Neutrophil (primary cell): ENCODE data around the gene ZNF777.

ENCODE experiments used
- H3K27ac ChIP-seq: fragments of 200-600 bp; sonication (generic); 2 replicates; pipeline ENCODE4 v1.5.1; 2016; ENCODE audit warnings: mild to moderate bottlenecking, moderate library complexity
- H3K27me3 ChIP-seq: fragments of 200-600 bp; sonication (generic); 2 replicates; pipeline ENCODE4 v1.6.0; 2016; ENCODE audit warnings: mild to moderate bottlenecking
- H3K36me3 ChIP-seq: fragments of 200-600 bp; sonication (generic); 2 replicates; pipeline ENCODE4 v1.5.1; 2017
- H3K4me1 ChIP-seq, 2 experiments: fragments of 200-600 bp in 1 of 2; sonication (generic) in 1 of 2; 1 replicate in 1 of 2; 2 replicates in 1 of 2; pipeline versions ENCODE4 v1.5.1 to v1.6.1; 2013 to 2016; ENCODE audit warnings: low read depth in 1 of 2, low read length in 1 of 2, mild to moderate bottlenecking in 1 of 2, moderate library complexity in 1 of 2; ENCODE audit not compliant: control insufficient read depth in 1 of 2, insufficient read depth in 1 of 2
- H3K4me3 ChIP-seq, 2 experiments: fragments of 200-600 bp in 1 of 2; sonication (generic) in 1 of 2; 1 replicate in 1 of 2; 2 replicates in 1 of 2; pipeline ENCODE4 v1.5.1; 2013 to 2016; ENCODE audit warnings: low read depth in 1 of 2, low read length in 1 of 2, mild to moderate bottlenecking in 1 of 2, moderate library complexity in 1 of 2
- H3K9me3 ChIP-seq: fragments of 200-600 bp; sonication (generic); 2 replicates; pipeline ENCODE4 v1.5.1; 2016
- TF ChIP-seq, protein P1 (sequence below): fragments of 200-600 bp; sonication (generic); IDR thresholded peaks from 2 replicates; pipeline ENCODE4 v1.5.1; 2016; ENCODE audit warnings: antibody characterized with exemption

The ZNF777 gene

DNA sequence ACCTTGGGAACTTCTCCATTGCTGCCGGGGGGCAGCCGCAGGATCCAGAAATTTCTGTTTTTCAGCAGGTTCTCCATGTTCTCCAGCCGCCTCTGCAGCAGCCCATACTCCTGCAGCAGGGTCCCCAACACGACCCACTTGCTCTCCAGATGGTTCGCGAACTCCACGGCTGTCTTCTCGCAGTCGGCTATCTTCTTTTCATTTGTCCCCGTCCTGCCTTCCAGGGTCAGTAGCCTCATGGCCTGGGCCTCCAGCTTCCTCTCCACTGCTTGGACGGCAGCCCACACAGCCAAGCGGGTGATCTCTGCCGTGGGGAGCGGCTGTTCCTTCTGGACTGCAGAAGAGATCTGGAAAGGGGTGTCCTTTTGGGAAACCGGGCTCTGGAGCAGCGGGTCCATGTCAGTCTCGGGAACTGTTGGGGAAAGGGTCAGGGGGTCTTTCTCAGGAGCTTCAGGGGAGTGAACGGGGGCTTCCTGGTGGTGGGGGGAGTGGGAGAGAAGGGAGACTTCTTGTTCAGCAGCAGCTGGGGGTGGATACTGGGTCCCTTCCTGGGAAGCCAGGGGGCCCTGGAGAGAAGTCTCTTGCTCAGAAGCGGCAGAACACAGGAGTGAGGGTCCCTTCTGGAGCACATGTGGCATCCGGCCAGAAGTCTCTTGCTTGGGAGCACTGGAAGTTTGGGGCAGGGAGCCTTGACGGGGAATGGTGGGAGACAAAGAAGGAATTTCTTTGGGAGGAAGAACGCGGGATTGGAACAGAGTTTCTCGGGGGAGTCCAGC is 5.5 kb downstream of the ZNF777 start:
- Histone ChIP-seq H3K27ac (no peak overlapping the region), H3K9me3 (no peaks in the 10 kb centered on the region), H3K4me1 (peaks cover 6 to 7% of the 10 kb centered on the region in 2 experiments), H3K4me3 (no peak overlapping the region), H3K27me3 (peaks cover 25% of the 10 kb centered on the region), H3K36me3 (peaks cover 1% of the 10 kb centered on the region)
- TF ChIP-seq, protein P1, sequence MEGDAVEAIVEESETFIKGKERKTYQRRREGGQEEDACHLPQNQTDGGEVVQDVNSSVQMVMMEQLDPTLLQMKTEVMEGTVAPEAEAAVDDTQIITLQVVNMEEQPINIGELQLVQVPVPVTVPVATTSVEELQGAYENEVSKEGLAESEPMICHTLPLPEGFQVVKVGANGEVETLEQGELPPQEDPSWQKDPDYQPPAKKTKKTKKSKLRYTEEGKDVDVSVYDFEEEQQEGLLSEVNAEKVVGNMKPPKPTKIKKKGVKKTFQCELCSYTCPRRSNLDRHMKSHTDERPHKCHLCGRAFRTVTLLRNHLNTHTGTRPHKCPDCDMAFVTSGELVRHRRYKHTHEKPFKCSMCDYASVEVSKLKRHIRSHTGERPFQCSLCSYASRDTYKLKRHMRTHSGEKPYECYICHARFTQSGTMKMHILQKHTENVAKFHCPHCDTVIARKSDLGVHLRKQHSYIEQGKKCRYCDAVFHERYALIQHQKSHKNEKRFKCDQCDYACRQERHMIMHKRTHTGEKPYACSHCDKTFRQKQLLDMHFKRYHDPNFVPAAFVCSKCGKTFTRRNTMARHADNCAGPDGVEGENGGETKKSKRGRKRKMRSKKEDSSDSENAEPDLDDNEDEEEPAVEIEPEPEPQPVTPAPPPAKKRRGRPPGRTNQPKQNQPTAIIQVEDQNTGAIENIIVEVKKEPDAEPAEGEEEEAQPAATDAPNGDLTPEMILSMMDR = no peak

DNA sequence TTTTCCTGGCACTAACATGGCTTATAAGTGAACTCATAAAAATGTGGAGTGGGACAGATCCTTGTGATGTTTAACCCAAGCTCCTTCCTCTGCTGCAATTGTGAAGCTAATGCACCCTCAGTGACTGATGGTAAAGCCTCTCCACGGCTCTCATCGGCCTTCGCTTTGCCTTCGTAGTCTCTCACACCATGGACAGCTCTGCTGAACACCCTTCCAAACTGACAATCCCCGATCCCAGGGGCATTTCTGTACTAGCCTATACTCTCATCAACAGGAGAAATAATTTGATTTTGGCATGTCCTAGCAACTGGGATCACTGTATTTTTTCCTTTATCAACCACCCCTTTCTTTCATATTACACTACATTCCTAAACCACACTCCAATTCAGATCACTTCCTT is 6.1 kb downstream of the ZNF777 start:
- peaks cover 6 to 7% of the 10 kb centered on the region in 2 experiments for H3K4me1 ChIP-seq
- TF ChIP-seq, protein P1 = no peak
- H3K36me3 ChIP-seq = peaks cover 7% of the 10 kb centered on the region

DNA sequence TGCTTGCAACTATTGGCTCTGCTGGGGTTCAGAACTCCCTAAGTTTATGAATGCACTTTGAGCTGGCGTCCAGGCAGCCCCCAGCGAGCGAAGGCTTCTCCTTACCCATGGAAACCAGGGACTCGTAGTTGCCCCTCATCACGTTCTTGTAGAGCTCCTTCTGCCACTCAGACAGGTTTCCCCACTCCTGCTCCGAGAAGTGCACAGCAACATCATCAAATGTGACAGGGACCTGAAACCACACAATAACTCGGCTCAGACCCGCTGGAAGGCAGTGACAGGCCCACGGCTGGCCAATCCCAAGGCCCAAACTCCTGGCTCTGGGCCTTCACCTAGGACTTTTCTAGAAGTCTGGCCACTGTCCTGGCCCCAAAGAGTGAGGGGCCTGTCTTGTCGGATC is 6.9 kb downstream of the ZNF777 start:
- Histone ChIP-seq H3K4me1 (no peaks in the 10 kb centered on the region), H3K27me3 (peaks cover 14% of the 10 kb centered on the region), H3K4me3 (no peak overlapping the region), H3K9me3 (no peaks in the 10 kb centered on the region), H3K36me3 (peaks cover 9% of the 10 kb centered on the region), H3K27ac (no peak overlapping the region)
- TF ChIP-seq, protein P1 = no peak

More for the DNA sequence above, 6.1 kb downstream of the ZNF777 start:
- Histone ChIP-seq H3K4me3 (no peak overlapping the region), H3K27me3 (peaks cover 22% of the 10 kb centered on the region), H3K9me3 (no peaks in the 10 kb centered on the region), H3K27ac (no peak overlapping the region)

DNA sequence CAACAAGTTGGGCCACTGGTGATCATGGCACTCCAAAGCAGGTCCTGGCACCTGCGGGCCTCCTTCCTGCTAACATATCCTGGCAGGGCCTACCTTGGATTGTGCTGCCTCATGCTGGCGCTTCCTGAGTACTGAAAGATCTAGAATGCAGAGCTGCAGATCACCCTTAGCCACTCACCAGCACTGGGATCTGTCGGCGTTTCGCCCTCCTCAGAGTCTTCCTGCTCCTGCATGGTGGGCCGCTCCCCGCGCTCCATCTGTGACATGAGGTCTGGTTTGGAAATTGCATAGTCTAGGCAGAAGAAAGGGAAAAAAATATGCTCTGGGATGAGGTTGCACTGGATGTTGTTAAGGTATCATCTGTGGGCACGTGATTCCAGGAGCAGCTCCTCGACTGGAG is 10.0 kb downstream of the ZNF777 start:
- Histone ChIP-seq H3K4me3 (no peak overlapping the region), H3K9me3 (no peaks in the 10 kb centered on the region), H3K4me1 (no peaks in the 10 kb centered on the region), H3K27ac (no peak overlapping the region), H3K27me3 (no peaks in the 10 kb centered on the region), H3K36me3 (peaks cover 9% of the 10 kb centered on the region)
- TF ChIP-seq, protein P1 = no peak

DNA sequence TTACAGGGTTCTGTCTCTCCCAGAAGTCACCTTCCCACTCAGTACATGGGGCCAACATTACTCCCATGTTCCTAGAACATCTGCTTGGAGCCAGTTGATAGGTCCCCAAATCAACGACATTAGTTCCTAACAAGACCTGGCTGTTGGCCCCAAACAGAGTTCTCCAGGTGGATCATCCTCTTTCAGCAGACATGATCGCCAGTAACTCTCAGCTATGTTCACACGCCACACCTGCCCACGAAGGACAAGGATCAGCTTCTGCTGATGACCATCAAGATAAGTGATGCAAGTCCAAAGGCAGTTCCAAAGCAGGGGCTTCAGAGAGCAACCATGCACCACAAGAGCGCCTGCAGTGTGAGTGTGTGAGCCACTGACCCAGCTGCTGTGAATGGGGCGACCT is 11.0 kb downstream of the ZNF777 start:
- Histone ChIP-seq H3K27me3 (no peaks in the 10 kb centered on the region), H3K36me3 (peaks cover 9% of the 10 kb centered on the region), H3K4me3 (no peak overlapping the region), H3K9me3 (no peaks in the 10 kb centered on the region), H3K4me1 (no peaks in the 10 kb centered on the region), H3K27ac (no peak overlapping the region)
- TF ChIP-seq, protein P1 = no peak
